Fibroblast of the aortic adventitia (primary cell): ENCODE results near the gene SEPTIN8. TPM values are rescaled to one million over a fixed set of nuclear protein-coding genes. Genes with fewer than 3 reads are reported as not detected.
A peak's percentile ranks its signal among the peaks of the same experiment; 100 is the strongest.

ENCODE experiments used
- DNase-seq: peaks from one replicate; pipeline ENCODE4 v3.0.0-alpha.2; 2010; ENCODE audit warnings: low read depth
- H3K4me3 ChIP-seq: 2 replicates; pipeline ENCODE4 v1.5.1; 2011; ENCODE audit warnings: low read depth, mild to moderate bottlenecking, control low read depth, low read length, moderate library complexity
- CTCF ChIP-seq: IDR thresholded peaks from 2 replicates; pipeline ENCODE4 v1.5.1; 2011; ENCODE audit warnings: mild to moderate bottlenecking, low read length, control low read depth, inconsistent platforms; ENCODE audit not compliant: insufficient read depth
- total RNA-seq: library from RNA; depleted of rRNA; stranded (reverse); fragments of >200 nt; gene quantifications from 2 replicates; pipeline ENCODE4 v1.2.3, GENCODE V29; 2012; ENCODE audit warnings: low replicate concordance

Gene SEPTIN8
- total RNA-seq, 1 donor = 43.0 TPM

GRCh38 chr5:132747616-132748440 is 29.2 kb downstream of the SEPTIN8 start:
- TF ChIP-seq CTCF = no peak
- H3K4me3 ChIP-seq = no peak overlapping the region

DNA sequence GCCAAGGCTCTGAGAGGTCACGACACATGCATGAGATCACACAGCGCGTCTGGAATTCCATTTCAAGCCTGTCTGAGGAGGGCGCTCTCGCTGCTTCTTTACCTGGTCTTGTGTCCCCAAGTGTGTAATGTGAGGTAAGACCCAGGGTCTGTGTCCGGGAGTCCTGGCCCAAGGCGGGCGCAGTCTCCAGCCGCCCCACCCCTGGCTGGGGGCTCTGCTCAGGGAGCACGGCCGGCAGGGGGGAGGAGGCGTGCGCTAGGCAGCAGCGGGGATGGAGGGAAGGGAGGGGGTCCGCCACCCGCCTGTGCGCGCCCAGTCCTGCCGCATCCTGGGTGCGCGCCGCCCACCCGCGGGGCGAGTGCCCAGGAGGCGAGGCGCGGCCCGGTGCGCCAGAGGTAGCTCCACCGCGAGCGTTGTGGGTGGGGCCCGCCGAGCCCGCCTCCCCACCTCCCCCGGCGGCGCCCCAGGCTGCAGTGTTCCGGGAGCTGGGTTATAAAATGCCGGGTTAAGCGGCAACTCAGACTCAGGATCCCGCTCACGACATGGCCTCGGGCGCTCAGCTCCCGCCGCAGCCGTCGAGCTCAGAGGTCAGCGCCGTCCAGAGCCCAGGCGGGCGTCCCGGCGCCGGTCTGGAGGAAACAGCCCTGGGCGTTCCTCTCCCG is 30.0 kb downstream of the SEPTIN8 start, which contains the start of gene CCNI2:
Gene CCNI2, plus strand, starts transcription at position 473 of the 662 bp plus-strand sequence. Its CDS starts 70 bp downstream, at position 543.
- peak; percentile 29 for TF ChIP-seq CTCF
- peak within 1 kb of the TSS; percentile 33 for H3K4me3 ChIP-seq
- DNase-seq = no peak

More at GRCh38 chr5:132747616-132748440, 29.2 kb downstream of the SEPTIN8 start:
- no peak for DNase-seq

GRCh38 chr5:132746592-132746953 is 30.5 kb downstream of the SEPTIN8 start:
- no peak overlapping the region for H3K4me3 ChIP-seq
- TF ChIP-seq CTCF = no peak
- no peak for DNase-seq

GRCh38 chr5:132744659-132745058 is 32.4 kb downstream of the SEPTIN8 start:
- no peak overlapping the region for H3K4me3 ChIP-seq
- no peak for DNase-seq
- TF ChIP-seq CTCF = no peak

GRCh38 chr5:132742626-132743025 is 34.4 kb downstream of the SEPTIN8 start:
- no peak overlapping the region for H3K4me3 ChIP-seq
- no peak for DNase-seq
- TF ChIP-seq CTCF = no peak

- no peak for TF ChIP-seq CTCF
- no peak overlapping the region for H3K4me3 ChIP-seq
- DNase-seq = no peak
Observed at GRCh38 chr5:132742158-132742557, 34.9 kb downstream of the SEPTIN8 start.
